ENCODE results near the gene FOXK2.

FOXK2 gene

DNA sequence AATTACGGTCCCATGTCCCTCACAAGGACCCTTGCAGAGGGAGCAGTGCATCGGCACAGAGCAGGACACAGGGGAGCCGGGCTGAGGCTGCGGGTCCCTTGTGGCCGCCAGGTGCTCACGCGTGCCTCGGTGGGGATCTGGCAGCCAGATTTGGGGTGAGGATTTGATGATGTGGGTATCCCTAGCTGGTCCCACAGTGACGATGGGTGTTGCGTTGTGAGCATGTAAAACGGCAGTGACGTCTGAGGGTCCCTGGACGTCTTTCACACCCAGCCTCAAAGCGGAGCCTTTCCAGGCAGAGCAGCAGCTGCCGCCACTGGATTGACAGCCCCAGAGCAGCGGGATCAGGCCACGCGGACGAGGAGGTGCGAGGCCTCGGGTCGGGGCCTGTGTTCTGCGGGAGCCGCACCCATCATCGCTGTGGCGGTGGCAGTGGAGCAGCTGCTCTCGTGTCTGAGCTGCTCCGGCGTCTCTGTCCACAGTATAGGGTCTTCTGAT, 74.1 kb downstream of the FOXK2 start:
- CTCF ChIA-PET = no interaction called here
- TF ChIP-seq CTCF (conservative IDR thresholded peaks at IDR 0.05; ENCODE audit: low read depth) = no peak
- H3K27ac ChIP-seq = peak overlapping the region; percentile 97
- DNase-seq (ENCODE audit: low spot score) = no peak
- POLR2A ChIA-PET (ENCODE audit: low non-redundant PET) = no interaction called here

DNA sequence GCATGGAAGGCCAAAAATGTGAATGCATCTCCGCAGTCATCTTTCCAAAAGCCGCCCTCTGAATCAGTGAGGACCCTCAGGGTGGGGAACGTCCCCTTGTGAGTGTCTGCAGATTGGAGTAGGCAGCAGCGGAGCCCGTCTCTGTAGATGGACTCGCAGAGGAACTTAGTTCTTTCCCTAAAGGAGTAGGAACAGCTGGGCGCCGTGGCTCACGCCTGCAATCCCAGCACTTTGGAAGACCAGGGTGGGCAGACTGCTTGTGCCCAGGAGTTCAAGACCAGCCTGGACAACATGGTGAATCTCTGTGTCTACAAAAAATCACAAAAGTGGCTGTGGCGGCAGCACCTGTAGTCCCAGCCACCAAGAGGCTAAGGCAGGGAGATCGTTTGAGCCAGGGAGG, 75.0 kb downstream of the FOXK2 start:
- no peak for TF ChIP-seq CTCF (conservative IDR thresholded peaks at IDR 0.05; ENCODE audit: low read depth)
- H3K27ac ChIP-seq = peak overlapping the region; percentile 97
- CTCF ChIA-PET = no interaction called here
- no peak for DNase-seq (ENCODE audit: low spot score)
- POLR2A ChIA-PET (ENCODE audit: low non-redundant PET) = no interaction called here

DNA sequence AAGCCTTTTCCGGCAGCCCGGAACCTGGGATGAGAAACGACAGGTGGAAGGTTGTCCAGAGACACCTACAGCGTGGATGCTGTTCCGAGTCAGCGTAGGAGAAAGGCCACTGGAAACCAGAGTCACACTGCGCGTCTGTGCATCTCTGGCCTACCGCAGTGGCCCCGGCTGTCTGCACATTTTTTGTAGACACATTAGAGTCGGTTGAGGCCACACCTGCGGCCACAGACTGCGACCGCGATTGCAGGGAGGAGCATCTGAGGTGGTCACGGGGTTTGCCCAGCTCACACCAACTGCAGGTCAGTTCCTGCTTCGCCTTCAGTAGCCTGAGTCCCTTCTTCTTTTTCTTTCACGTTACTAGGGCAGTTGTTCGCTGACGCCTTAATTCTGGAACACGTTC, 76.4 kb downstream of the FOXK2 start:
- DNase-seq (ENCODE audit: low spot score) = no peak
- TF ChIP-seq CTCF (conservative IDR thresholded peaks at IDR 0.05; ENCODE audit: low read depth) = no peak
- H3K27ac ChIP-seq = peak overlapping the region; percentile 97
- ChIA-PET POLR2A (ENCODE audit: low non-redundant PET) (no interaction called here), CTCF (no interaction called here)

DNA sequence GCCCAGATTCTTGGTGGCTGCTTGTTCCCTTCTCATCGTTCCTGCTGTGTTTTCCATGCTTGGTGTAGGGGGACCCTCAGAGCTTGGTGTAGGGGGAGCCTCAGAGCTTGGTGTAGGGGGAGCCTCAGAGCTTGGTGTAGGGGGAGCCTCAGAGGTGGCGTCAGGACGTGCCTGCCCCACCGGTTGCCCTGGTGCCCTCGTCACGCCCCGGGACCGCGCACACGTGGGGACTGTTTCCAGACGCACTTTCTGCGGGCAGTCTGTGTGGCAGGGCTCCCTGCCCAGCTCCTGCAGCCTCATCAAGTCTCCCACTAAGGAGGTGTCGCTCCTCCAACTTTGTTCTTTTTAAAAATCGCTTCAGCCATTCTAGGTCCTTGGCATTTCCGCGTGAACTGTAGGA, 76.8 kb downstream of the FOXK2 start:
- ChIA-PET POLR2A (ENCODE audit: low non-redundant PET) (no interaction called here), CTCF (no interaction called here)
- H3K27ac ChIP-seq = peak overlapping the region; percentile 41
- no peak for DNase-seq (ENCODE audit: low spot score)
- no peak for TF ChIP-seq CTCF (conservative IDR thresholded peaks at IDR 0.05; ENCODE audit: low read depth)

GRCh38 chr17:82596837-82597672, 77.5 kb downstream of the FOXK2 start:
- CTCF ChIA-PET = no interaction called here

More at GRCh38 chr17:82596837-82597672, 77.5 kb downstream of the FOXK2 start:
- no peak for DNase-seq (ENCODE audit: low spot score)
- peak overlapping the region; percentile 41 for H3K27ac ChIP-seq
- POLR2A ChIA-PET (ENCODE audit: low non-redundant PET) = no interaction called here
- no peak for TF ChIP-seq CTCF (conservative IDR thresholded peaks at IDR 0.05; ENCODE audit: low read depth)

Data from RWPE1 (cell line).